ENCODE measurements around the gene RNF157. TPM values are rescaled to one million over a fixed set of nuclear protein-coding genes. Genes with fewer than 3 reads are reported as not detected.
A peak's percentile ranks its signal among the peaks of the same experiment; 100 is the strongest.

Gene RNF157
- total RNA-seq, 4 donors from 2014 or later = 50.5 to 142 (median 85.3) TPM

GRCh38 chr17:76276461-76277299, 36.4 kb upstream of the RNF157 start:
- in situ Hi-C loops (cut with MboI; ENCODE audit: low sequenced_read_pairs in 4 of 4) (no loop called here), intact Hi-C loops (cut with DNase I; ENCODE audit: low total_unique reads) (loop anchor here (5.0 kb wide), 1 partner anchor 134 kb away; the partner anchor contains the start of gene FOXJ1)
- Histone ChIP-seq H3K4me1 (peaks cover 27 to 30% of the 10 kb centered on the region in 2 donors), H3K9me3 (no peaks in the 10 kb centered on the region), H3K36me3 (no peaks in the 10 kb centered on the region), H3K27me3 (no peaks in the 10 kb centered on the region), H3K4me3 (no peak overlapping the region), H3K27ac (peak overlapping the region; percentile 0 to 57 (median 44))
- TF ChIP-seq CTCF (IDR thresholded peaks at IDR 0.05 in 4 of 5, conservative IDR thresholded peaks at IDR 0.05 in 1 of 5) = no peak
- TF ChIP-seq POLR2A (IDR thresholded peaks at IDR 0.05) = no peak
- DNase-seq (no peak), ATAC-seq (no peak)

GRCh38 chr17:76276069-76276431, 35.8 kb upstream of the RNF157 start:
- no peak for DNase-seq
- Histone ChIP-seq H3K9me3 (no peaks in the 10 kb centered on the region), H3K27ac (peak overlapping the region in 1 of 4 donors; percentile 43), H3K27me3 (no peaks in the 10 kb centered on the region), H3K36me3 (no peaks in the 10 kb centered on the region), H3K4me3 (no peak overlapping the region), H3K4me1 (peaks cover 27 to 30% of the 10 kb centered on the region in 2 donors)
- TF ChIP-seq POLR2A (IDR thresholded peaks at IDR 0.05) (no peak), CTCF (IDR thresholded peaks at IDR 0.05 in 4 of 5, conservative IDR thresholded peaks at IDR 0.05 in 1 of 5) (no peak)
- intact Hi-C loops (cut with DNase I; ENCODE audit: low total_unique reads) (loop anchor here (5.0 kb wide), 1 partner anchor 134 kb away; the partner anchor contains the start of gene FOXJ1), in situ Hi-C loops (cut with MboI; ENCODE audit: low sequenced_read_pairs in 4 of 4) (no loop called here)
- no peak for ATAC-seq

GRCh38 chr17:76275382-76276068, 35.2 kb upstream of the RNF157 start:
- H3K4me3 ChIP-seq = no peak overlapping the region
- no peak for TF ChIP-seq CTCF (IDR thresholded peaks at IDR 0.05 in 4 of 5, conservative IDR thresholded peaks at IDR 0.05 in 1 of 5)
- TF ChIP-seq POLR2A (IDR thresholded peaks at IDR 0.05) = no peak
- H3K4me1 ChIP-seq = peaks cover 32 to 35% of the 10 kb centered on the region in 2 donors
- intact Hi-C loops (cut with DNase I; ENCODE audit: low total_unique reads) = loop anchor here (5.0 kb wide), 1 partner anchor 133 kb away; the partner anchor contains the start of gene FOXJ1
- ATAC-seq = no peak
- peak overlapping the region; percentile 43 to 98 (median 92) for H3K27ac ChIP-seq
- in situ Hi-C loops (cut with MboI; ENCODE audit: low sequenced_read_pairs in 4 of 4) = no loop called here
- no peak for DNase-seq
- H3K9me3 ChIP-seq = no peaks in the 10 kb centered on the region
- no peaks in the 10 kb centered on the region for H3K36me3 ChIP-seq
- no peaks in the 10 kb centered on the region for H3K27me3 ChIP-seq

- no peak overlapping the region for H3K4me3 ChIP-seq
- TF ChIP-seq CTCF (IDR thresholded peaks at IDR 0.05 in 4 of 5, conservative IDR thresholded peaks at IDR 0.05 in 1 of 5) = no peak
- TF ChIP-seq POLR2A (IDR thresholded peaks at IDR 0.05) = no peak
- peaks cover 38 to 43% of the 10 kb centered on the region in 2 donors for H3K4me1 ChIP-seq
- intact Hi-C loops (cut with DNase I; ENCODE audit: low total_unique reads) (no loop called here), in situ Hi-C loops (cut with MboI; ENCODE audit: low sequenced_read_pairs in 4 of 4) (no loop called here)
- ATAC-seq (no peak), DNase-seq (no peak)
- H3K36me3 ChIP-seq = no peaks in the 10 kb centered on the region
- H3K27me3 ChIP-seq = no peaks in the 10 kb centered on the region
- H3K9me3 ChIP-seq = no peaks in the 10 kb centered on the region
- H3K27ac ChIP-seq = peak overlapping the region; percentile 90 to 98 (median 95)
Observed at GRCh38 chr17:76274112-76274956, 34.0 kb upstream of the RNF157 start.

Data from gastrocnemius medialis (tissue), 4 donors.